ENCODE results near the gene TPPP3.

The TPPP3 gene

DNA sequence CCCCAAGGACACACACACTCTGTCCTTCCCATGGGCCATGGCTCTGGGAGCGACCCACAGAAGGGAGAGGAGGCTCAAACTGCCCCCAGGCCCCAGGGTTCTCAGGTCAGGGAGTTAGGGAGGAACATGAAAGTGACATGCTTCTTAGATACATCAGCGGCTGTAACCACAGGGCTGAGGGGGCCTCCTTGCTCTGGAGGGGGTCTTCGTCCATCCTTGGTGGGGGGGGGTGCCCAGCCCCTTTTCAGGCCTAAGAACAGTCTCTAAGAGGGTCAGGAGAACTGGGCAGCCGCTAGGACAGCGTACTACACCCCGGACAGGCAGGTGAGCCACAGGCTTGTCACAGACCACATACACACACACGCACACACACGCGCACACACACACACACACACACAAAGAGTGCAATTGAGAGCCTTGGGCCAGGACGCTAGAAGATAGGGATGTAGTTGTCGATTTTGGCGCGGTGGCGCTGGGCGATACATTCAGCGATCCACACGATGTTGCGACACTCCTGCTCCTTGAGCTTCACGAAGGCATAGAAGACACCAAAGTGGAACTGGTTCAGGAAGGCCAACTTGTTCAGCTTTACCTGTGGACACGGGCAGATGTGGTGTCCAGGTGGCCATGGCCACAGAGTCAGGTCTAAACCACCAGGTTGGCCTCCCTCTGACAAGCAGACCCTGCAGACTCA lies 44.9 kb upstream of the TPPP3 start:
- no peak for DNase-seq
- Histone ChIP-seq H3K4me3 (ENCODE audit: low read depth, low read length) (no peak overlapping the region), H3K36me3 (peaks cover 9% of the 10 kb centered on the region; the same call in 1 of the 2 replicates), H3K9me3 (no peaks in the 10 kb centered on the region), H3K27me3 (no peaks in the 10 kb centered on the region), H3K4me1 (peaks cover 12% of the 10 kb centered on the region)
- TF ChIP-seq CTCF (IDR thresholded peaks at IDR 0.05; ENCODE audit: low read depth, low read length) = no peak

- Histone ChIP-seq H3K4me1 (peaks cover 6% of the 10 kb centered on the region; the same call in 1 of the 2 replicates), H3K36me3 (peaks cover 9% of the 10 kb centered on the region; the same call in 1 of the 2 replicates), H3K27me3 (no peaks in the 10 kb centered on the region), H3K9me3 (no peaks in the 10 kb centered on the region), H3K4me3 (ENCODE audit: low read depth, low read length) (no peak overlapping the region)
- no peak for DNase-seq
- TF ChIP-seq CTCF (IDR thresholded peaks at IDR 0.05; ENCODE audit: low read depth, low read length) = no peak
These were observed 44.2 kb upstream of the TPPP3 start for GRCh38 chr16:67437513-67437912.

- Histone ChIP-seq H3K36me3 (peaks cover 9% of the 10 kb centered on the region; the same call in 1 of the 2 replicates), H3K9me3 (no peaks in the 10 kb centered on the region), H3K4me1 (peaks cover 7% of the 10 kb centered on the region; the same call in 1 of the 2 replicates), H3K27me3 (0 out of 2 replicates have a peak, but pooled peaks cover under 1% of the 10 kb centered on the region), H3K4me3 (ENCODE audit: low read depth, low read length) (no peak overlapping the region)
- no peak for TF ChIP-seq CTCF (IDR thresholded peaks at IDR 0.05; ENCODE audit: low read depth, low read length)
- DNase-seq = no peak
These were observed 43.4 kb upstream of the TPPP3 start for GRCh38 chr16:67436640-67437193.

DNA sequence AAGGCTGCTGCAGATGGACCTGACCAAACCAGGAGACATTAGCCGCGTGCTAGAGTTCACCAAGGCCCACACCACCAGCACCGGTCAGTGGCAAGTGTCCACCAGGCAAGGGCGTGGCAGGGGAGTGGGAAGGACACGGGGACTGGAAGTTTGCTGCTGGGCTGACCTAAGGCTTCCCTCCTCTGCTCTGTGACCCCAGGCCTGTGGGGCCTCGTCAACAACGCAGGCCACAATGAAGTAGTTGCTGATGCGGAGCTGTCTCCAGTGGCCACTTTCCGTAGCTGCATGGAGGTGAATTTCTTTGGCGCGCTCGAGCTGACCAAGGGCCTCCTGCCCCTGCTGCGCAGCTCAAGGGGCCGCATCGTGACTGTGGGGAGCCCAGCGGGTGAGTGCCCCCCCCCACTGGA lies 42.5 kb upstream of the TPPP3 start:
- TF ChIP-seq CTCF (IDR thresholded peaks at IDR 0.05; ENCODE audit: low read depth, low read length) = no peak
- Histone ChIP-seq H3K27me3 (peaks cover 6% of the 10 kb centered on the region; the same call in 1 of the 2 replicates), H3K36me3 (peaks cover 9% of the 10 kb centered on the region; the same call in 1 of the 2 replicates)

DNA sequence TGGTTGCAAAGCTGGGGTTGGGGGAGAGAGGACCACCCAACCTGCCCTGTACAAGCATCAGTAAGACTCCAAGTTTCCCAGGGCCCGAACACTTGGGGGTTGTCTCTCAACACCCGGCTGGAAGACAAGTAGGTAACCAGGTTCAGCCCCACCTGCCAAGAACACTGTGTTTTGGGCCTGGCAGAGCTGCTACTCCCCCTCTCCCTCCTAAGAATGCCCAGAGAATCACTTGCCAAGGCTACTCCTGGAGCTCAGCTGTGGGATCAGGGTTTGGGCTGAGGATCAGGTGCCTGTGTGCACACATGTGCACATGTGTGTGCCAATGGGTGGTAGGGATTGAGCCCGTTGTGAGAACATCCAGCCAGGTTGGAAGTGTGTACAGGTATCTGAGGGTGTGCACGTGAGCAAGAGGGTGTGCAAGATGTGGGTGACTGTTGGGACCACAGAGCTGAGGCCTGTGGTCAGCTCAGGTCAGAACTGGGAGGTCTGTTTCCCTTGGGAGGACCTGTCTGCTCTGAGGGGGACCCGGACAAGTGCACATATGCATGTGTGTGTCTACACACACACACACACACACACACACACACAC lies 39.9 kb upstream of the TPPP3 start:
- DNase-seq = no peak
- H3K4me3 ChIP-seq (ENCODE audit: low read depth, low read length) = no peak overlapping the region
- peaks cover 6% of the 10 kb centered on the region; the same call in 1 of the 2 replicates for H3K36me3 ChIP-seq
- peaks cover 12% of the 10 kb centered on the region for H3K27me3 ChIP-seq
- TF ChIP-seq CTCF (IDR thresholded peaks at IDR 0.05; ENCODE audit: low read depth, low read length) = no peak
- no peaks in the 10 kb centered on the region for H3K9me3 ChIP-seq
- H3K4me1 ChIP-seq = peaks cover 9% of the 10 kb centered on the region

More for the DNA sequence above, 42.5 kb upstream of the TPPP3 start:
- Histone ChIP-seq H3K4me1 (peaks cover 5% of the 10 kb centered on the region; the same call in 1 of the 2 replicates), H3K4me3 (ENCODE audit: low read depth, low read length) (no peak overlapping the region), H3K9me3 (no peaks in the 10 kb centered on the region)
- DNase-seq = no peak

- Histone ChIP-seq H3K4me3 (ENCODE audit: low read depth, low read length) (no peak overlapping the region), H3K4me1 (peaks cover 10% of the 10 kb centered on the region), H3K9me3 (no peaks in the 10 kb centered on the region), H3K36me3 (no peaks in the 10 kb centered on the region), H3K27me3 (peaks cover 12% of the 10 kb centered on the region)
- TF ChIP-seq CTCF (IDR thresholded peaks at IDR 0.05; ENCODE audit: low read depth, low read length) = no peak
- no peak for DNase-seq
These were observed 39.2 kb upstream of the TPPP3 start for GRCh38 chr16:67432506-67432890.
